ENCODE data around the gene ARHGAP19.

DNA sequence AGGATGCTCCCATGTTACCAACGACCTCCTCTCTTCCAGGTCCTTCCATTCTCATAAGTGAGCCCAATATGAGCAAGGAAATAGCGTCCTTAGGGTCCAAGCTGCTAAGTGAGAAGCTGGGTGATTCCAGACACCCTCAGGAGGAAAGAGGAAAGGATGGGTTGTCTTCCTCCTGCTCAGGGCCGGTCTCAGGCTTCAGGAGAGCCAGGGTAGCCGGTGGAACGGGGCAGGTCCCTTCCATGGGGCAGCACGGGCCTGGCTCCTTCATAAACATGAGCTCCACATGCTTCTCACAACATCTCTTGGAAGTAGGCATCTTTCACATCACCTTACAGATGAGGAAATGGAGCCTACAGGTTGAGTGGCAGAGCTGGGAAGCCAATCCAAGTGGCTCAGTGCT lies 119.4 kb downstream of the ARHGAP19 start:
- TF ChIP-seq POLR2A (IDR thresholded peaks at IDR 0.05; ENCODE audit: low read depth, low read length) (no peak), POLR2AphosphoS5 (IDR thresholded peaks at IDR 0.05; ENCODE audit: low read depth, low read length) (no peak)

Measured in GM12892 (cell line).